IPS-NIHi11 (cell line): Measurements from ENCODE around the gene TEX12.
A peak's percentile ranks its signal among the peaks of the same experiment; 100 is the strongest.

ENCODE experiments used
- DNase-seq: peaks from one replicate; pipeline ENCODE4 v3.0.0; 2012; ENCODE audit warnings: mixed read lengths, low spot score

TEX12 gene

GRCh38 chr11:112212290-112212689 lies 45.1 kb downstream of the TEX12 start:
- no peak for DNase-seq

GRCh38 chr11:112212710-112213109 lies 45.5 kb downstream of the TEX12 start:
- DNase-seq: no peak

DNA sequence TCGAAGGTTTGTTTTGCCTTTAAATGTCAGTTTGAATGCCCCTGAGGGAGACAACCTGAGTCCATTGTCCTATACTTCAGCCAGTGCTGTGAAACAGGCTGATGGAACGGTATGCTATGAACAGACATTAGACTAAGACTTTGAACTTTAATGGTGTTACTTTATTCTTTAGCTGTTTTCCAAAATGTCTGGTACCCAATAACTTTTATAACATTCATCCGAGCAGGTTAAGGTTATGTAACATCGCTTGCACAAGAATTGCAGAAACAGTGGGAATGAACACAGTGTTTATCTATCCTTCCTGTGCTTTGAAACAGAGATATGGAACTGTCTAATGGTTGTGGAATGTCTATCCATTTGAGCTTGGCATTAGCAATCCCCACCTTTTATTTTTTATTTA lies 46.6 kb downstream of the TEX12 start:
- no peak for DNase-seq

DNA sequence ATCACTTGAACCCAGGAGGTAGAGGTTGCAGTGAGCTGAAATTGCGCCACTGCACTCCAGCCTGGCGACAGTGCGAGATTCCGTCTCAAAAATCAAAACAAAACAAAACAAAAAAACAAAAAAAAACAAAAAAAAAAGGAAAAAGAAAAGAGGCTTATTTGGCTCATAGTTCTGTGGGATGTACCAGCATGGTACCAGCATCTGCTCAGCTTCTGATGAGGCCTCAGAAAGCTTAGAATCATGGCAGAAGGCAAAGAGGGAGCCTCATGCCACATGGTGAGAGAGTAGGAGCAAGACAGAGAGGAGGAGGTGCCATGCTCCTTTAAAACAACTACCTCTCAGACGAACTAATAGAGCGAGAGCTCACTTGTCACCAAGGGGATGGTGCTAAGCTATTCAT lies 48.4 kb downstream of the TEX12 start:
- no peak for DNase-seq

DNA sequence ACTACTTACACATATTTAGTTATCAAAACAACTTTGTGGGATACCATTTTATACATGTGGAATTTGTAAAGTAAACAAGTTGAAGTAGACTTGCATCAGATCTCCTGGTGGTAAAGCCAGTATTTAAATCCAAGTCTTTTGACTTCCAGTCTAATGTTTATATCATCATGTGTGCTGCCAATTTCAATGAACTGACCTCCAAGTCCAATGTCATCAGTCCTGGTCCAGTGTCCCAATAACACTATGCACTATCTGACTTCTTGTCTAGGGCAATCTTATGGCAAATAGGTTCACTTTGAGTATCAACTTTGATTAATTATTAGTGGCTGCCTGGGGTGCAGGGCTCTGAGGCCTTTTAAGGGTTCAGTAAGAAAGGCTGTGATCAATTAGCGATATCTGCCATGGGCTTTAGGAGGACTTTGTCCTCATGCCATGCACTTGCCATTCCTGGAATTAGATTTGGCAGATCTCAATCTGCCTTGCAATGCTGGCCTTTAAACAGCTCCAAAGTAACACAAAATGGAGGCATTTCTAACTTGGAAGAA lies 49.5 kb downstream of the TEX12 start:
- no peak for DNase-seq

- DNase-seq: peak; percentile 71
Observed at GRCh38 chr11:112219476-112220232, 52.5 kb downstream of the TEX12 start.

DNA sequence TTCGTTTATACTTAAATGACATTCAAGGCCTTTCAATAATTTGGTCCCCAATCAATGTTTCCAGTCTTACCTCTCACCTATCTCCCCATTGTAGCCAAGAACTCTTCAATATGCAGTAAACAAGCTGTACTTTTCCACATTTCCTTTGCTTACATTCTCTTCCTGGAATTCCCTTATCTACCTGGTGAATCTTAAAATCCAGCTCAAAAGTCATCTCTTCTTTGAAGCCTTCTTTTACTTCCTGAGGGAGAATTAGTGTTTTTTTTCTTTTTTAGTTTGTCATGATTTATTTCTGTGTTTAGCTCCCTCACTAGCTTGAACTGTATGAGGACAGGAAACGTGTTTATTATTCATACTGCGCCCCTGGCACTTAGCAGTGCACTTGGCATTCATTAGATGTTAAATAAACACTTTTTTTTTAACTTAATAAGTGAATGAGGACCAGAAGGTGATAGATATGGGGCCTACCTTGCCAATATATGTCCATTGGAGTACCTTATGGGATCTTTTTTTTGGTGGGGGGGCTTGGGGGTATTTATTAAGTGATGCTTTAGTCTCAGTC lies 54.2 kb downstream of the TEX12 start:
- no peak for DNase-seq
